HepG2 (cell line): ENCODE measurements around the gene STUB1. TPM values are rescaled to one million over a fixed set of nuclear protein-coding genes. Genes with fewer than 3 reads are reported as not detected.
A peak's percentile ranks its signal among the peaks of the same experiment; 100 is the strongest.

Experiments used
- ATRX ChIP-seq: sonication (generic); formaldehyde crosslinking; IDR thresholded peaks from 2 replicates; pipeline ENCODE4 v1.4.0; 2020; ENCODE audit warnings: missing genetic modification reagents, borderline replicate concordance
- CEBPB ChIP-seq: IDR thresholded peaks from 2 replicates; pipeline ENCODE4 v1.6.1; 2011; ENCODE audit warnings: low read depth, low read length, improper control_type of control experiment, borderline replicate concordance
- NFKBIZ ChIP-seq: IDR thresholded peaks from 2 replicates; pipeline ENCODE4 v1.6.1; 2018; ENCODE audit warnings: missing genetic modification reagents, missing compliant biosample characterization
- NR3C1 ChIP-seq: sonication (generic); formaldehyde crosslinking; IDR thresholded peaks from 2 replicates; pipeline ENCODE4 v1.4.0; 2020; ENCODE audit warnings: missing genetic modification reagents
- PRDM10 ChIP-seq: sonication (generic); formaldehyde crosslinking; IDR thresholded peaks from 2 replicates; pipeline ENCODE4 v1.4.0; 2020; ENCODE audit warnings: low read depth, missing genetic modification reagents
- RFX3 ChIP-seq: IDR thresholded peaks from 2 replicates; pipeline ENCODE4 v1.6.1; 2016; ENCODE audit warnings: missing biosample characterization, missing genetic modification reagents
- SNAPC5 ChIP-seq: sonication (generic); formaldehyde crosslinking; IDR thresholded peaks from 2 replicates; pipeline ENCODE4 v1.8.1; 2023; ENCODE audit warnings: mild to moderate bottlenecking, missing genetic modification reagents, borderline replicate concordance
- ZNF878 ChIP-seq: sonication (generic); formaldehyde crosslinking; IDR thresholded peaks from 2 replicates; pipeline ENCODE4 v1.8.1; 2023; ENCODE audit warnings: mild to moderate bottlenecking, missing genetic modification reagents, moderate library complexity
- ZSCAN25 ChIP-seq: sonication (generic); formaldehyde crosslinking; IDR thresholded peaks from 2 replicates; pipeline ENCODE4 v1.8.0; 2022; ENCODE audit warnings: mild to moderate bottlenecking, missing genetic modification reagents
- polyA plus RNA-seq, 8 experiments: library from polyadenylated mRNA; depleted of rRNA in 3 of 8; stranded (reverse) in 7 of 8; unstranded in 1 of 8; fragments of >200 nt; fragmentation: Illumina TruSeq in 4 of 8; extraction: Trizol in 4 of 8; gene quantifications; 2 replicates each; pipeline versions ENCODE4 v1.2.1 to v1.2.3, GENCODE V29; 2011 to 2016; ENCODE audit warnings: low read depth in 4 of 8, missing spikeins in 1 of 8, mixed read lengths in 1 of 8; ENCODE audit not compliant: insufficient read depth in 1 of 8
- total RNA-seq, 5 experiments: library from RNA; depleted of rRNA; stranded (reverse); fragments of >200 nt; fragmentation: Illumina TruSeq; extraction: Trizol; gene quantifications; 2 replicates each; pipeline ENCODE4 v1.2.3, GENCODE V29; 2016; ENCODE audit warnings: low read depth in 1 of 5
- TF ChIP-seq, protein P1 (sequence below): sonication (generic); formaldehyde crosslinking; IDR thresholded peaks from 2 replicates; pipeline ENCODE4 v1.8.0; 2022; ENCODE audit warnings: mild to moderate bottlenecking, missing genetic modification reagents
- TF ChIP-seq, protein P2 (sequence below): sonication (generic); formaldehyde crosslinking; IDR thresholded peaks from 2 replicates; pipeline ENCODE4 v1.4.0; 2020; ENCODE audit warnings: missing genetic modification reagents, borderline replicate concordance

The STUB1 gene
- total and polyA plus RNA-seq, 2 of the 13 experiments (the other 11 are each of a cell fraction or from before 2014, with no cell fraction given), result 52.9 to 78.2 TPM

DNA sequence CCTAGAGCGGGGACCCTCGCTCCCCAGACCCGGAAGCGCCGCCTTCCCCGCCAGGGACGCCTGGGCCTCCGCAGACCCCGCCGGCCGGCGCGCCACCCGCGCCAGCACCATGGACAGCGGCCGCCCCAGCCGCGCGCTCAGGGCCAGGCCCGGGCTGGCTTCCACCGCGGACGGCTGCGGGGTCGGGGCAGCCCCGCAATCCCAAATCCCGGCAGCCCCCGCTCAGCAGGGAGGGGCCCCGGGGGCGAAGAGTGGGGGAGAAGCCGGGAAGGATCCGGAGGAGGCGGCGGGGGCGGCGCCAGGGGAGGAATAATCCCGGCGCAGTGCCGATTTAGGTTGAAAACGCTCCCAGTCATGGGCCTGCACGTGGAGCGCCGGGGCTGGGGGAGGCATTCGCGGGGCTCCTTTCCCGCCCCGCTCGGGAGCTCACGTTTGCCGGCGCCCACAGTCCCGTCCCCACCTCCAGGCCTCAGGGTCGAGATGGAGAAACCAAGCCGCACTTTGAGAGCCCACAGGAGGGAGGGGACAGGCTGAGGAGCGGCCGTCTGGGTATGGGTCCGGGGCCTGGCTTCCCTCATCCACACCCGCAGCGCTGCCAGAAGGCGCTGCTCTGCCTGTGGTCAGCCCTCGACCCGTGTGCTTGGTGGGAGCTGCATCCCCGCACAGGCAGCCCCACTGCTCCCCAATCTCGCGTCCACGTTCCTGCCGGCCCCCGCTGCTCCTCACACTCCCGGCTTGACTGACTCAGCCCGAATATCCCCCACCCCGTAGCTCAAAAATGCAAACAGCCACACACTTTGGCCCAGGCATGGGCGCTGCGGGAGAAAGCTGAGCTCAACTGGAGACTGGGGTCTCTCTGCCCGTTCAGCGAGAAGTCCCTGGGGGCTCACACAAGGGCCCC, 20.7 kb downstream of the STUB1 start (continued):
- TF ChIP-seq, protein P1, sequence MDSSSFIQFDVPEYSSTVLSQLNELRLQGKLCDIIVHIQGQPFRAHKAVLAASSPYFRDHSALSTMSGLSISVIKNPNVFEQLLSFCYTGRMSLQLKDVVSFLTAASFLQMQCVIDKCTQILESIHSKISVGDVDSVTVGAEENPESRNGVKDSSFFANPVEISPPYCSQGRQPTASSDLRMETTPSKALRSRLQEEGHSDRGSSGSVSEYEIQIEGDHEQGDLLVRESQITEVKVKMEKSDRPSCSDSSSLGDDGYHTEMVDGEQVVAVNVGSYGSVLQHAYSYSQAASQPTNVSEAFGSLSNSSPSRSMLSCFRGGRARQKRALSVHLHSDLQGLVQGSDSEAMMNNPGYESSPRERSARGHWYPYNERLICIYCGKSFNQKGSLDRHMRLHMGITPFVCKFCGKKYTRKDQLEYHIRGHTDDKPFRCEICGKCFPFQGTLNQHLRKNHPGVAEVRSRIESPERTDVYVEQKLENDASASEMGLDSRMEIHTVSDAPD (CRISPR knock-in tag), result no peak
- no peak for TF ChIP-seq ZNF878 (CRISPR knock-in tag)
- TF ChIP-seq SNAPC5 (CRISPR knock-in tag), result peak; percentile 41; the same call in 1 of the 2 replicates
- no peak for TF ChIP-seq RFX3 (CRISPR knock-in tag)
- no peak for TF ChIP-seq ATRX (CRISPR knock-in tag)
- peak; percentile 72; the same call in 1 of the 2 replicates for TF ChIP-seq ZSCAN25 (CRISPR knock-in tag)
- TF ChIP-seq NFKBIZ (CRISPR knock-in tag), result no peak
- TF ChIP-seq, protein P2, sequence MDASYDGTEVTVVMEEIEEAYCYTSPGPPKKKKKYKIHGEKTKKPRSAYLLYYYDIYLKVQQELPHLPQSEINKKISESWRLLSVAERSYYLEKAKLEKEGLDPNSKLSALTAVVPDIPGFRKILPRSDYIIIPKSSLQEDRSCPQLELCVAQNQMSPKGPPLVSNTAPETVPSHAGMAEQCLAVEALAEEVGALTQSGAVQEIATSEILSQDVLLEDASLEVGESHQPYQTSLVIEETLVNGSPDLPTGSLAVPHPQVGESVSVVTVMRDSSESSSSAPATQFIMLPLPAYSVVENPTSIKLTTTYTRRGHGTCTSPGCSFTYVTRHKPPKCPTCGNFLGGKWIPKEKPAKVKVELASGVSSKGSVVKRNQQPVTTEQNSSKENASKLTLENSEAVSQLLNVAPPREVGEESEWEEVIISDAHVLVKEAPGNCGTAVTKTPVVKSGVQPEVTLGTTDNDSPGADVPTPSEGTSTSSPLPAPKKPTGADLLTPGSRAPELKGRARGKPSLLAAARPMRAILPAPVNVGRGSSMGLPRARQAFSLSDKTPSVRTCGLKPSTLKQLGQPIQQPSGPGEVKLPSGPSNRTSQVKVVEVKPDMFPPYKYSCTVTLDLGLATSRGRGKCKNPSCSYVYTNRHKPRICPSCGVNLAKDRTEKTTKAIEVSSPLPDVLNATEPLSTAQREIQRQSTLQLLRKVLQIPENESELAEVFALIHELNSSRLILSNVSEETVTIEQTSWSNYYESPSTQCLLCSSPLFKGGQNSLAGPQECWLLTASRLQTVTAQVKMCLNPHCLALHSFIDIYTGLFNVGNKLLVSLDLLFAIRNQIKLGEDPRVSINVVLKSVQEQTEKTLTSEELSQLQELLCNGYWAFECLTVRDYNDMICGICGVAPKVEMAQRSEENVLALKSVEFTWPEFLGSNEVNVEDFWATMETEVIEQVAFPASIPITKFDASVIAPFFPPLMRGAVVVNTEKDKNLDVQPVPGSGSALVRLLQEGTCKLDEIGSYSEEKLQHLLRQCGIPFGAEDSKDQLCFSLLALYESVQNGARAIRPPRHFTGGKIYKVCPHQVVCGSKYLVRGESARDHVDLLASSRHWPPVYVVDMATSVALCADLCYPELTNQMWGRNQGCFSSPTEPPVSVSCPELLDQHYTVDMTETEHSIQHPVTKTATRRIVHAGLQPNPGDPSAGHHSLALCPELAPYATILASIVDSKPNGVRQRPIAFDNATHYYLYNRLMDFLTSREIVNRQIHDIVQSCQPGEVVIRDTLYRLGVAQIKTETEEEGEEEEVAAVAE (CRISPR knock-in tag), result no peak
- TF ChIP-seq NR3C1, result no peak
- TF ChIP-seq PRDM10 (CRISPR knock-in tag), result no peak
- TF ChIP-seq CEBPB, result no peak
